ENCODE results near the gene ASTL.

Gene ASTL

DNA sequence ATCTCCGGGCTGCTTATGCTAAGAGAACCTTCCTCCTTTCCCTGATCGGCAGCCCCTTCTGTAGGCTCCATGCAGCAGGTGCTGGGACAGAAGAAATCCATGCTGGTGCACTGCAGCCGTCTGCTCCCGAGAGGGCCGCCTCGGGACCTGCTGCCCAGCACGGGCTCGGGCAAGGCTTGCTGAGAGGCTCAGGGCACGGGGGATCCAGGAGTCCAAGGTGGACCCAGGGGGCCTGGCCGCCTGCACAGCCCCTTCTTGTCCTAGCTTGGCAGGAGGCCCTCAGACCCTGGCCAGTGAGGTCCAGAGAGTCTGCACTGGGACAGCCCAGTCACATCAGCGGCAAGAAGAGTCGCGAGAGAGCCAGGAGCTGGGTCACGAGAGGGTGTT, 20.2 kb upstream of the ASTL start:
- no peak for DNase-seq

DNA sequence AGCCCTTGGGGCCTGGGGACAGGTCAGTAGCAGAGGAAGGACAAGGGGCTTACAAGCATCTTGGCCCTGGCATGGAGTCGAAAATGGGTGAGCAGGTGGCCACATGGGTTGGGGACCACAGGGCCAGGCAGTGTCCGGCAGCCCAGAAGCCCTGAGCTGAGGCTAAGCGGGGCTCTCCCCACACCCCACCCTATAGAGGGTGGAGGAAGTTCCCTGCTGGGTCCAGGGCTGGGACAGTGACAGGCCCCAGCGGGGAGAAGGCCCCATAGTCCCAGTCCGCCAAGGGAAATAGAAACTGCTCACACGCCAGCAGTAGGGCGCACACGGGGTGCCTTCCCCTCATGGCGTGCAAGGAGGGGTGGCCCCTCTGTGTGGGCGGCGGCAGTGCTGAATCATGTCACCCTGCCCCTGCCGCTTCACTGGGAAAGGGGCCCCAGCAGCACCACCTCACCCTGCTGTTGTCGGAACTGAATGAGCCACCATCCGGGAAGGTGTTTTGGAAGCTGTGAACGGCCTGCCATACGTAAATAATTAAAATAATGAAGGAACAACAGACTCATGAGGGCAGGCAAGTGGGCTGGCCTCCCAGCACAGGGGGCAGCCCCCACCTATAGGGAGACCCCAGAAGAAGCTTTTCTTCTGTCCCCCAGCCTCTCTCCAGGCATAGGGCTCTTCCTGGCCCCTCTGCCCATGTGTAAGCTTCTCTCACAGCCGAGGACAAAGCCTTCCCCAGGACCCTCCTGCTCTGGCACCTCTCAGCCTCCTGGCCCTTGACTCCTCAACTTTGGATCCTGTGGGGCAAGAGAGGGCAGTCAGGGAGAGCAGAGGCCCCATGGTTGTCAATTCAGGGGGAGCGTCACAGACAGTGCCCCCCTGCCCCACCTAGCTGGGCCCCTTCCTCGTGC, 19.6 kb upstream of the ASTL start:
- DNase-seq = peak; percentile 97

DNA sequence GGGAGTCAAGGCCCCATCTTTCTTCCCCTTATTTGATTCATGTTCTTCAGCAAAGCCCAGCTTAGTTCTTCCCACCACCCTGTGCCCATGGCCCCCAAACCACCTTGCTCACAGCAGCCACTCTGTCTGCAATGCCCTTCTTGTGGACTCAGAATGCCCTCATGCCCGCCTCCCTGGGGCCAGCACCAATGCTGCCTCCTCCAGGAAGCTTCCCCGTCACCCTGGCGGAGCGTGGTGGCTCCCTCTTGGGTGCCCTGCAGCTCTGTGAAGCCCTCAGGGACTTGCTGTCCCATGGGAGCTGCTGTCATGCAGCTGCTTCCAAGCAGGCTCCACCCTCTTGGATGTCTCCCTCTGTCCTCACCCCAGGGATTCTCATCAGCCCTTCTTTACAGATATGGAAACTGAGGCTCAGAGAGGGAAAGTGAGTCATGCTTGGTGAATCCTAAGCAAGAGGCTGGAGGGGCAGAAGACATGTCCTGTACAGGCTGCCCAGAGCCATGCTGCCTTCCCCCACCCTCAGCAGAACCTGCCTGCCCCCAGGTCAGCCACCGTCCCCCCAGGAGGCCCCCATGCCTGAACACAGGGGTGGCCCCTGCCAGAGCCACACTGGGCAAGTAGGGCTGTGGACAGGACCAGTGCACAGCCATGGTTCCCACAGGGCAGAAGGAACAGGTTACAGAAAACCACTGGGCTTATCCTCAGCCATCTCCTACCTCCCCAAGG, 18.8 kb upstream of the ASTL start:
- peak; percentile 60 for DNase-seq

DNA sequence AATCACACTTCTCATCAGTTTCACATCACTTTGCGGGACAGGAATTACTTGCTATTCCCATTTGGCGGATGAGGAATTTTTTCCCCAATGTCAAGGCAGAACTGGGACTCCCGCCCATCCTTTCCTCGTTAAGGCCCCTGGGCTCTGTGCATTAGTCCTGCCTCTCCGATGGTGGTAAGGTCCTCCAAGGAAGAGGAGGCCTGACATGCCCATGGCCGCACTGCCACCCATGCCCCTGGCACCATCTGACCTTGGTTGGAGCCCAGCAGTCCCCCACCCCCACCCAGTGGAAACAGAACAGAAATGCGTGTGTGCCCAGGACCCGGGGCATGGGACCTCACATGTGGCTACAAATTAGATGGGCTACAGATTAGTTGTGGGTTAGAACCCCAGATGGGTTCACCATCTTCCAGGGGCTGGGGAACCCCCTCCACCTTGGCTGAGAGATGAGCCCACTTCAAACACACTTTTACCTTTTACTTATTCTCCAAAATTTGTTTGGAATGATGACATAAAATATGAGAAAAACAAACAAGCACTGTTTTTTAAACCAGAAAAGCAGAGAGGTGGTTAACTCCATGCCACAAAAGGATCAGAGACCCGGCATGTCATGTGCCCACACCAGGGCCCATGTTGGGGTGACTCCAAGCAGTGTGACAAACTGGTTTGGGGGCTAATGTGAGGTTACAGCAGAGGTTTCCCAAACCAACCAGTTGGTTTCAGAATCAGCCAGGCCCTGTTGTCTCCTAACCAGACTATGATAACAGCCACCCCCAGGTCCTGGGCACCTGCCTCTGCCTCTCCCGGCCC, 17.9 kb upstream of the ASTL start:
- DNase-seq = peak; percentile 80

DNA sequence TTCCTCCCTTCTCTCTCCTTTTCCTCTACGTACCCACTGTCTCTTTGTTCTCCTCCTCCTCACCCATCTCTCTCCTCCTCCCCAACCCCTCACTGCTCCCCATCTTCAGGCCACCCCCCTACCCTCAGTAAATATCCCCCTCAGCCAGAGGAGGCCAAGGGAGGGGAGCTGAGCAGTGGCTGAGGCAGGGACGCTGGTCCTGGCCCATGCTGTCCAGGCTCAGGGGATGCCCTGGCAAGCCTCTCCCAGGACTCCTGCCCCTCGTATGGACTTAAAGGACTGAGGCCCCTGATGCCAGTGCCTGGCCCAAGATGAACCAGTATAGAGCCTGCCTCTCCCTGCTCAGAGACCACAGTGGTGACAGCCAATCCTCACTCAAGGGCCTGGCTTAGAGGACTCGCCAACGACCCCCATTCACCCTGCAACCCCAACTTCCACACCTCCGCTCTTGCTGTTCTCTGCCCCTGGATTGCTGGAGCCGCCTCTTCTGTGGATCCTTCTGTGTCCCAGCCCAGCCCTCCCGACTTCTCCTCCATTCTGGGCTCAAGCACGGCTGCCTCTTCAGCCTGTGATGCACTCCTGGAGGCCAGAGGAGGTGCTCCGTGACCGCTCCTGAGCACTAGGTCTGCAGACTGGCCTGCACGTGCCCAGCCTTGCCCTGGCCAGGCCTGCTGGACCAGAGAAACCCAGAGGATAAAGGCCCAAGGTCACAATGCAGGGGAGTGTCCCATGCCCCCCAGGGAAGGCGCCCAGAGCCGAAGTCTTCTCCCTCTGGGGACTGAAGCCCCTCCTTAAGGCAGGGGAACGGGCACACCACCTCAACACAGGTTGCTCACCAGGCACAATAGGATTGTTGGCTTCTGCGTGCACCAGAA, 16.4 kb upstream of the ASTL start:
- DNase-seq = no peak

DNA sequence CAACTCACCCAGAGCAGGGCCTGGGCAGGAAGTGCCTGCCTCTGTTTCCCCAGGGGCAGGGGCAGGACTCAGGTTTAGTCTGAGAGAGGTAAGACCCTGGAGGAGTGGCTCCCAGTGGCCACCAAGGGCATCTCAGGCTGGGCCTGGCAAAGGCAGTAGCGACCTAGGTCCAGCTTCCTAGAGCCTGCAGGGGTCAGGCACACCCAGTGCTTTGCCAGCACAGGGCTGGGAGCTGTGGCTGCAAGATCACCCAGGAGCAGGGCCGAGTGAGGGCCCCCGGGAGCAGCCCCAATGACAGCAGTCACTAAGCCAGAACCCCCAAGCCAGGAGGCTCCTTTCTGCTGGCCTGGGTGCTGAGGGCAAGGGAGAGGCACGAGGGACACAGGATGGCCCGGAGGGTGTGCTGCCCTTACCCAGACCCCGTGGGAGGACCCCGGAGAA, 15.7 kb upstream of the ASTL start:
- no peak for DNase-seq

DNA sequence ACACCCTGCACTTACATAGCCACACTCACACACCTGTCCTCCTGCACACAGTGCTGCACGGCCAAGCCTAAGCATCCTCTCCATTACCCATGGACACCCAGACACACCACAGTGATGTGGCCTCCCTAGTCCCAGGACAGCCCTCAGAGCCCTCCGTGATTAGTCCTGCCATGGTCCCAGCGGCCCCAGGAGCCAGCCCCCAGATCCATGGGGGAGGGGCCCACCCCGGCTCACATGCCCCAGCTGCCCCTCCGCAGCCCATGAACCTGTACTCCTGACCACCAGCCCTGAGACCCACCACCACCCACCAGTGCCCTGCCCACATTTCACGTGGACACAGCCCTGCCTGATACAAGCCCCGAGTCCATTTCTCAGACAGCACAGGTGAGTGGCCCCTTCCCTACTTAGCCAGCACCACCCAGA, 15.0 kb upstream of the ASTL start:
- no peak for DNase-seq

DNA sequence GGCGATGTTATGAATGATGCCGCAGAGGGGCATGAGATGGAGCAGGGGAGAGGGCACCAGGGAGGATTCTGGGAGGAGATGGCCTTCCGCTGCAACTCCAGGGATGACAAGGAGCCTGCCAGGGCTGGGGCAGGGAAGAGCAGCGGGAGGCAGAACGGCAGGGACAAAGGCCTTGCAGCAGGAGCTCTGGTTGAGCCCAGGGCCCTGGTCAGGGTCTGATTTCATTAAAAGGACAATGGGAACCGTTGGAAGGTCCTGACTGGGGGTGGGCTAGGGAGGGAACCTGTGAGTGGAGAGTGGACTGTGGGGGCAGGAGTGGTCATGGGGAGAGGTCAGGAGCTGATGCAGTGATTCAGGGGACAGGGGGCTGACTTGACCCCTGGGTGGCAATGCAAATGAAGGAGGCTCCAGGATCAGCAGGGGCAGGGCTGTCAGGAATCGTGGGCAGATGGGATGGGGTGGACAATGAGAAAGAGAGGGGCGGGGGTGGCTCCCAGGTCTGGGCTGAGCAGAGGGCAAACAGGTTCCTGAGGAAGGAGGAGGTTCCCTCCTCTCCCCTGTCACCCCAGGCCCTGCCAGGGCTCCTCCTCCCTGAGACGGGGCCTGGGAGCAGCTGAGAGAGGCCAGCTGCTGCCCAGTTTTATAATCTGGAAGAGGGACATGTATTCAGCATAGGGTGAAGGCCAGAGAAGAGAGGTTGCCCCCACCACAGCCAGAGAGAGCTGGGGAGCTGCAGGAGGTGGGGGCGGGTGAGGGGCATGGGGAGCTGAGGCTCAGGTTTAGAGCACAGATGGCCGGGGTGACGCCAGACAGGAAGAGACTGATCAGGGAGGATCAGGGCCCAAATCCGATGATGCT, 14.2 kb upstream of the ASTL start:
- no peak for DNase-seq

DNA sequence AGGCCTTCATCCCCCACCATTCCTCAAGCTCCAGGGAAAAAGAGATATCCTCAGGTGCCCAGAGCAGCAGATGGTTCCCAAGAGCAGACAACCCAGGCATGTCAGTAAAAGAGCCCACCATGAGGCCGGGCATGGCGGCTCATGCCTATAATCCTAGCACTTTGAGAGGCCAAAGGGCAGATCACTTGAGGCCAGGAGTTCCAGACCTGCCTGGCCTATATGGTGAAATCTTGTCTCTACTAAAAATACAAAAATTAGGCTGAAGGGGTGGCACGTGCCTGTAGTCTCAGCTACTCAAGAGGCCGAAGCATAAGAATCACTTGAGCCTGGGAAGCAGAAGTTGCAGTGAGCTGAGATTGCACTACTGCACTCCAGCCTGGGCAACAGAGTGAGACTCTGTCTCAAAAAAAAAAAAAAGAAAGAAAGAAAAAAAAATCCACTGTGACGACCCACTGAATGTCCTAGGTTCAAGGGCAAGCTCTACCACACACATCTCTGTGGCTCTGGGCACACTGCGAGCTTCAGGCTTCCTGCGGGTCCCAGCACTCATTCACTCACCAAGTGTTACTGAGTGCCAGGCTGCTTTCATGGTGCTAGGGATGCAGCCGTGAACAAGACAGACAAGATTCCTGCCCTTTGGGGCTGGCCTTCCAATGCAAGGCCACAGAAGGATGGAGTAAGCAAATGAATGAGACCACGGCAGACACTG, 13.4 kb upstream of the ASTL start:
- DNase-seq = no peak

DNA sequence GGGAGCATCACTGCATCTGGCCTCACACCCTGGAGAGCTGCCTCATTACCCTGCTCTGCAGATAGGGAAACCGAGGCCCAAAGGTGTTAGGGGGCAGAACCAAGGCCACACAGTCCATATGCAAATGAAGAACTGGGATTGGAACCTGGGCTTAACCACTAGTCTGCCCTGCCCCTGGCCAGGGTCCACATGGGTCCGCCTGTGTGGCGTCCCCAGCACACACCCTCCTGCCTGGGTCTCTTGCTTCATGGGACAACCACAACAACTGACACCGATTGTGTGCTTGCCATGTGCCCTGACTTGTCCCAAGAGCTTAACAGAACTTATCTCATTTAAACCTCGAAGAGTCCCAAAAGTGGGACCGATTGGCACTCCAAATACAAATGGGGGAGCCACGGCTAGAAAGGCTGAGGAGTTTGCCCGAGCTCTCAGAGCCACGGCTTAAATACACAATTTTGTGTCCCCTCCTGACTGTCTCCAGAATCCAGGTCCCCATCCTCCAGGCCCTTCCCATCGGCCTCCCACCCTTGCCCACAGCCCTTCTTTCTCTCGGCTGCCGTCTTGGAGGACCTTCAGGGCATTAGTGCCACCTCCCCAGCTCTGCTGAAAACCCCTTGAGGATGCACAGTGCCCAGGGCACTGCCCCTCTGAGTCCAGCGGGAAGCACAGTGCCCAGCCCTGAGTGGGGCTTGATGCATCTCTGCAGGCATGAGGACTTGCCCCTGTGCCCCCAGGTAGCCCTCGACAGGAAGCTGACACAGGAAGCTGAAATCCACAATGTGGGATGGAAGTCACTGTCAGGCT, 12.7 kb upstream of the ASTL start:
- DNase-seq = peak; percentile 24

DNA sequence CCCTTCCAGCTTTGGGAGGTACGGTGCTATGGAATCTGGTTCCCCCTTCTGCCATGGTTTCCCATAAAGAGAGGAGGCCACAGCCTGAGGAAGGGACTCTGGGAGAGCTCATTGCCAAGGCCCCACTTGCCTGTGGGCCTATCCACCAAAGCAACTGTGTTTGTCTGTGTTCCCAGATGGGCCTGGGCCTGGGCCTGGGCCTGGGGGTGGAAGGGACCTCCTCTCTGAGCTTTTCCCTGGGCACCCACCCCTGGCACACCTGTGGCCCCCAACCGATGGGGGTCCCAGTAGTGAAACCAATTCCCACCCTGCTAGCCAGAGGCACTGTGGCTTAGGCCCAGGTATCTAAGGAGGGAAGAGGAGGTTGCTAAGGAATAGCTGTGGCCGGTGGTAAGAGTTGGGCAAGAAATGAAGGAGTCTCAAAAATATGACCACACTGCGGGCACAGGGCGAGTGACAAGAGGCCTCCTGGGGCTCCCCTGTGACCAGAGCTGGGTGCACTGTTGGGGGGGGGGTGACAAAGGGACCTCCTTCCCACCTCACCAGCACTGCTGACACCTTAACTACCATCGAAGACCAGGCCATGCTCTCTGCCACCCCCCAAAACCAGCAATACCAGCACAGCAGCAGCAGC, 11.8 kb upstream of the ASTL start:
- DNase-seq = peak; percentile 24

DNA sequence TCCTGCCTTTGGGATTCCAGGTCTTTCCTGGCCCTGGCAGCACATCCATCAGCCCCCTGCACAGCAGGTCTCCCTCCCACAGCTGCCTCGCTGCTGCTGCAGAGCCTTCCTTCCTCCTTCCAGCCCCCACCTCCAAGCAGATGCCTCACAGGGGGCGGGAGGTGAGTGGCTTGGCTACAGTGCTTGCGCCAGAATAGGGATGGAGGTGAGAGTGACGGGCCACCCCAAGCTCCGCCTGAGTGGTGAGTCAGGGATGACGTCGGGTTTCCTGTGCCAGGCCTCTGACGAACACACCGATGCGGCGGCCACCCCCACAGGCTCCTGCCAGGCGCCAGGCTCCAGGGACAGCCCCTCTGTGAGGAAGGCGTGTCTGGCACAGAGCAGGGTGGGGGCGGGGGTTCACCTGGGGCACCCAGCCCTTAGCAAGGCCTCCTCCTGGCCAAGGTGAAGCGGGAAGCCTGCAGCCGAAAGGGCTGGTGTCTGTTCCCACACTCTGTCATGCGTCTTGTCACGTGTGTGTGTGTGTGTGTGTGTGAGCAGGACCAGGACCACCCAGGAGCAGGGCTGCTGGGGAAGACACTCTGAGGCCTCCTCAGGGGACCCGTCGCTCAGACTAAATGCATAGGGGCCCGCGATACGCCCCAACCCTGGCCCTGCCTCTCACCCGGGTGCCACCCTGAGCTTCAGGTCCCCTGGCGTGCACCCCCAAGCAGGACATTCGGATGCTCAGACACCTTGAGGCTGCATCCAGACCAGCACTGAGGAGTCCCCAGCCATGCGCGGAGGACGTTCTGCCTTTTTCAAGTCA, 10.3 kb upstream of the ASTL start:
- DNase-seq = peak; percentile 98

DNA sequence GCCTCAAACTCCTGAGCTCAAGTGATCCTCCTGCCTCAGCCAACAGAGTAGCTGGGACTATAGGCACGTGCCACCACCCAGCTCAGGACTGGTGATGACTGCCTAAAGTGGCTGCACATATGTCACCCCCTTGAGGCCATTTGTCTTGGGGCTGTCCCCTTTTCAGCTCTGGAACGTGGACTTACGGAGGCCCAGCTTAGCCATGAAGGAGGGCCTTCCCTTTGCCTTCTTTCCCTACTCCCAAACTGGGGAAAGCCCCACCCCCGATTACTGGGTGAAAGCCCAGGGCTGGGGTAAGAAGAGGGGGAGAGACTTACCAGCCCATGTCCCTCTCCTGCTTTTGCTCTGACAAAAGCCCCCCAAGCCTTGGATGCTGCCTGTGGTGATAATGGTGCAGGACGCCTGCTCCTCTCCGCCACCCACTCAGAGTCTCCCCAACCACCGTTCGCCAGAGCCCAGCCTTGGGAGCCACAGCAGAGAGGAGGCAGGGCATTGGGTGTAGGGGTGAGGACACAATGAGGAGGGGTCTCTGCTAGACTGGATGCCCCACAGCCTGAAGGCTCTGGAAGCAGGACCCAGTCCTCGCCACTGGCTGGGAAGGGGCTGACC, 9.4 kb upstream of the ASTL start:
- peak; percentile 67 for DNase-seq

DNA sequence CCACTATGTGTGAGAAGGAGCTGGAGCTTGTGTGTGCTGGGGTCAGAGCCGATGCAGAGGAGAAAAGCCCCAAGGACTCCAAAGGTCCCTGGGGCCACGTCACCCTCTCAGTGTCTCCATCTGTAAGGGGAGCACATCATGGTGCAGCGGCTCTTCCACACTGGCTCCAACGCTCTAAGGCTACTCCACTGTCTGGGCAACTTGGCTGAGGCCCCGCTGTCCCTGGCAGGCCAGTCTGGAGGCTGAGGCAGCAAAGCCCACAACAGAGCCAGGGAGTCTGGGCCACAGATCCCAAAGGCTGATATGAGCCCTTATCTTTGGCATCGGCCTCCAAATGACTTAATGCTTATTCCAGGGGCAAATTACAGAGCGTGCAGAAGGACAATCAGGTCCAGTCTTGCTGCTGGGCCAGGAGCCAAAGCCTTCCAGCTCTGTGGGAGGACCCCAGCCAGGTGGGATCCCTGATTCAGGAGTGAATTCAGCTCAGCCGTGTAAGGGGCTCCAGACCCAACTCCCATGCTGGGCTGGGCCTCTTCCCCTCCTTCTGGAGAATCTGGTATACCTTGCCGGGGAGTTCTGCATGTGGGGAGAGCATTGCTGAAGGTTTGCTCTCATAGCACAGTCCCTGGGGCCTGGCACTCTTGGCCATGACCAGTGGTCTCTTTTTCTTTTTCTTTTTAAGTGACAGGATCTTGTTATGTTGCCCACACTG, 8.7 kb upstream of the ASTL start:
- DNase-seq = peak; percentile 59

DNA sequence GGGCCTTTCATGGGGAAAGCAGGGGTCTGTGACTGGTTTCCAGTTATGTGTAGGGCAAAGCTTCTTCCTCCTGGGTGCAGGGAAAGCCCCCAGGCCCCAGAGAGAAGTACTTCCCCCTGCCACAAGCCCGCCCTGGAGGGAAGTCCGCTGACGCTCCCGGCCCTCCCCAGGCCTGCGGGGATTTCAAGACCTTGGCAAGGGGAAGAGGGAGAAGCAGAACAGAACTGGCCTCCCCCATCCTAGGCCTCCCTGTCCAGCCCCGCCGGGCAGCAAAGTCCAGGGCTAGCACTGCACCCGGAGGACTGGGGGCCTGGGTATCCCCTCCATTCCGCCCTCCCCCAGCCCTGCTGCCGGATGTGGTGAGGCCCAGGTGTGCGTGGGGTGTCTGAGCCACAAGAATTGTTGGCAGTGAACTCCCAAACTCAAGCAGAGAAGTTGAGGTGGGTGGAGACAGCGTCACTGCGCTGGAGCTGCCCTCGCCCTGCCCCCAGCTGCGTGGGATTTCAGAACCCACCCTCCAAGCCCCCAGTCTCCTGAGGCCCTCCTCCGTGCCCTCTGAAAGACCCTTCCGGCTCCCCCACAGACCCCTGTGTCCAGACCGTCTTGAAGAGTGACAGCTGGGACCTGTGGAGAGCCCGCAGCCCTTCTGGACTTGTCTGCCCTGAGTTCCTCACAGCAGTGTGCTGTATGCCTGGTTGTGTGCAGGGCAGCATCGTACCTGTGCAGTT, 8.0 kb upstream of the ASTL start:
- peak; percentile 94 for DNase-seq

DNA sequence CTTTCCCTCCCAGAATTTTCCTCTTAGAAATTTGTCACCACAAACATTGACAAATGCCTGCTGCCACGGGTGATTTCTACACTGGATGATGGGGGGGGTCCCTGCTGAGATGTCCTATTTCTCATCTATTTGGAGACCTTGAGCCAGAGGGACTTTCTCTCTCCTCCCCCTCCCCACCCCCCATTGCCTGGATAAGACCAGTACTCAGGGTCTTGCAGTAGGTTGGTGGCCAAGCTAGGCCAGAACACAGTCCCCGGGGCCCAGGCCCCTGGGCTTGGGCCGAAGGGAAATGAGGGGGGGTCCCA, 7.5 kb upstream of the ASTL start:
- DNase-seq = no peak
